SIG-M5 treated with dmso at 0.1 percent for 504 hours (cell line): ENCODE measurements around the gene CLIC1.

Source experiments
- DNase-seq: peaks from one replicate; lab custom pipeline; 2025; ENCODE audit not compliant: unreplicated experiment; lab: John Stamatoyannopoulos, UW

The CLIC1 gene

GRCh38 chr6:31739639-31740396, 3.5 kb upstream of the CLIC1 start, which contains the start of gene MSH5:
Gene MSH5, plus strand, starts transcription at chr6:31740005. Its CDS starts 462 bp downstream, at chr6:31740467.
- peak; percentile 99 for DNase-seq

- DNase-seq, result peak; percentile 98
These were observed 2.0 kb upstream of the CLIC1 start for GRCh38 chr6:31737991-31738979.

DNA sequence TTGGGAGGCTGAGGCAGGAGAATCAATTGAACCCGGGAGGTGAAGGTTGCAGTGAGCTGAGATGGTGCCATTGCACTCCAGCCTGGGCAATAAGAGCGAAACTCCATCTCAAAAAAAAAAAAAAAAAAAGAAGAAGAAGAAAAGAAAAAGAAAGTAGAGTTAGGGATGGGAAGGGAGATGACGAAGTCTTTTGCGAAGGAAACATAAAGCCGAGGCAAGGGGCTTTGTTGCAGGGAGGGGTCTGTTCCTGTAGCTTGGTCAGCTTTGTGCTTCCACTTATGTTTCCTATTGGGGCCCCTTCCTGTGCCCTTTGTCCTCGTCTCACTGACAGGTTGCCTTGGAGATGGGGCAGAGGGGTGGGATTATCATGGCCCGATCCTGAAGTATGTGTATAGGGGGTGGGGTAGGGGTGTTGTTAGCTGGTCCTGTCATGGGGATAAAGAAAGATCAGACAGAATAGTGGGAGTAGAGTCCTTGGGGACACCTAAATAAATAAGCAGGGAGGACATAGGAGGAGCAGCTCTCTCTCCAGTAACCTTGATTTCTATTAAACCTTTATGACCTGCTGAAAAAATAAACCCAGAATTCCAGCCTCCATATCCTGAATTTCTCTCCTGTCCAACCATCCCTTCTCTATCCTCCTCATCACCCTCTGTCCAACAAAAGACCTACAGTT, 1.1 kb upstream of the CLIC1 start:
- peak; percentile 83 for DNase-seq

DNA sequence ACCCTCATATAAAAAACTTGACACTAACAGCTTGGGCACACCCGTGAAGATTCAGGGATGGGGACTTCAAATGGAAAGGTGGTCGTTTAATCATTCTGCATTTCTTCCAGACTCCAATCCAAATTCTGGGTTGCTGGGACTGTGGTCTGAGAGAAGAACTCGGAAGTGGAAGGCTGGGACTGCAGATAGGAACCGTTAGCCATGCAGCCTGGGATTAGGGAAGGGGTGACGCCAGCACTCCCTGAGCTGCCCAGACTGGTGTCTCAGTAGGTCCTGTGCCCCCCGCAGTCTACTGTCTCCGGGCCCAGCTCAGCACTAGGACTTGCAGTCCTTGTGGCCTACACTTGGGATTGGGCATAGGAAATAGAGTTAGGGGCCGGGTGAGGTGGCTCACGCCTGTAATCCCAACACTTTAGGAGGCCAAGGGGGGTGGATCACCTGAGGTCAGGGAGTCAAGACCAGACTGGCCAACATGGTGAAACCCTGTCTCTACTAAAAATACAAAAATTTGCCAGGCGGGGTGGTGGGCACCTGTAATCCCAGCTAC, 511 bp upstream of the CLIC1 start:
- no peak for DNase-seq

DNA sequence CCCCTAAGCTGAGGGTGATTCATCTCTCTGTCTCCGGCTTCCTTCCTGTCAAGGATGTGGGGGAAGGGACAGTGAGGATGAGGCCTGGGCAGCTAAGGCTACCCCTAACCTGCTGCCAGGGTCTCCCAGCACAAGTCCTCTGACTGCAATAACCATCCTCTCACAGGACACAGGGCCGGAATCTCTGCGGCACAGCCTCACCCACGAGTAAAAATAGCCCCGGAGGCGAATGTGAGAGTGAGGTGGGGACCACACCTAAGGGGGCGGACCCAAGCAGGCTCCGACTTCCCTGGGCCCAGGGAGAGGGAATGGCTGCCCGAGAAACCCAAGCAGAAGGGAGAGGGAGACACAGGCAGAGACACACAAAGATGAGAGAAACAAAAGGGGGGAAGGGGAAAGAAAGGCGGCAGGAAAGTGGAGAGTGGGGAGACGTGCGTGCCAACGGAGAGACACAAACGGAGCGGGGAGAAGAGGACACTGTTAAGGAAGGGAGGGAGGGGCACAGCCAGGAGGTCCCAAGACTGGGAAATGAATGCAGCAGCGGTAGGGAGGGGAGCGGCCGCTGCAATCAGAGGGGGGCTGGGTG, 1.4 kb downstream of the CLIC1 start:
- peak; percentile 83 for DNase-seq

GRCh38 chr6:31734247-31734820, 2.0 kb downstream of the CLIC1 start:
- no peak for DNase-seq

GRCh38 chr6:31733734-31734133, 2.6 kb downstream of the CLIC1 start:
- DNase-seq, result no peak

DNA sequence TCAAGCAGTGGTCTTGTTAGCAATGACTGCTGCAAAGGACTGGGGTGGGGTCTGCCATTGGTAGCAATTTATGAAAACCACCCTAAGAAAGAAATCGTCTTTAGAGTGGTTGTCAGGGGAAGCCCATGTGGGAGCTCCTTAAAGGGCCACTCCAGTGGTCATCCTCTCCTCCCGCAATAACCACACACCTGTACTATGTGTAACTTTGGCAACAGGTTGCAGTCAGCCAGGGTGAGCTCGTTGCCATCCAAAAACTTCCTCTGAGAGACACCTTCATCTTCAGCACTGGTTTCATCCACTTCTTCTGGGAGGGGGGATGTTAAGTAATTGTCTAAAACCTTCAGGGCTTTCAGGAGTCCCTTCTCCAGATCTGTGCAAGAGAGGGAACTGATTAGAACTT, 4.3 kb downstream of the CLIC1 start:
- DNase-seq, result no peak

DNA sequence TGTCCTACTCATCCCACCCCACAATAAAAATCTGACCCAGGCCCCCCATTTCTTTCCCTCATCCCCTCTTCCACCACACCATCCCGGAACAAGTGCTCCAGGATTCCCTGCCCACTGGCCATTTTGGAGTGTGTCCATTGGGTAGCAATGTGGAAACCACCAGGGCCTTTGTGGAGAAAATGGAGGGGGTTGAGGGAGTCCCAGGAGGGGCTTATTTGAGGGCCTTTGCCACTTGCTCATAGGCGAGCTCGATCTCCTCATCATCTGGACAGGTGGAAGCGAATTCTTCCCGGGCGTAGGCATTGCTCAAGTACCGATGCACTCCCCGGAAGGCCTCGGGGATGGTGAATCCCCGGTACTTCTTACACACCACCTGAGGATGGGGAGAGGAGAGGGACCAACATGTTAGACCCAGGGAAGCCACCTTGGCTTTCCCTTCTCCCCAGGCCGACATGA, 5.7 kb downstream of the CLIC1 start:
- no peak for DNase-seq

- no peak for DNase-seq
These were observed 6.2 kb downstream of the CLIC1 start for GRCh38 chr6:31729979-31730630.

DNA sequence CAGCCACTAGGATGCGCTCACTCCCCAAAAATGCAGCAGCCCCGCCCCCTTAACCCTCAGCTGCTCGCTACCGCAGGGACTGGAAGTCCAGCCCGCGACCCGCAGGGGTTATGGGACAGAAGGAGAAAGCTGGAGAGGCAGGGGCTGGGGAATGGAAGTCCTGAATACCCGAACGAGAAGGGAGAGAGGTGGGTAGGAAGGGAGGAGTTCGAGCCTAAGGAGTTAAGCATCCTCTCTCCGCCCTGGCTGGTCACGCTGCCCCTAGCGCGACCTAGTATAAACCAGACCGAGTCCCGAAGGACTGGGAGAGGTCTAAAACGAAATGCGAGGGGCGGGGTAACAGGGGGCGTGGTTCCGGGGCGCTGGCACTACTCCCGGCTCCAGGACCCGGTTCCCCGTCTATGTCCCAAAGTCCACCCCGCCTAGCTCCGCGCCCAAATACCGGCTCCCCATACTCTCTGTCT, 6.8 kb downstream of the CLIC1 start:
- DNase-seq, result peak; percentile 38

GRCh38 chr6:31728767-31729514, 7.4 kb downstream of the CLIC1 start, which contains the start of gene DDAH2:
Gene DDAH2, minus strand, starts transcription at chr6:31729299. Its CDS starts 138 bp downstream, at chr6:31729161.
- no peak for DNase-seq

DNA sequence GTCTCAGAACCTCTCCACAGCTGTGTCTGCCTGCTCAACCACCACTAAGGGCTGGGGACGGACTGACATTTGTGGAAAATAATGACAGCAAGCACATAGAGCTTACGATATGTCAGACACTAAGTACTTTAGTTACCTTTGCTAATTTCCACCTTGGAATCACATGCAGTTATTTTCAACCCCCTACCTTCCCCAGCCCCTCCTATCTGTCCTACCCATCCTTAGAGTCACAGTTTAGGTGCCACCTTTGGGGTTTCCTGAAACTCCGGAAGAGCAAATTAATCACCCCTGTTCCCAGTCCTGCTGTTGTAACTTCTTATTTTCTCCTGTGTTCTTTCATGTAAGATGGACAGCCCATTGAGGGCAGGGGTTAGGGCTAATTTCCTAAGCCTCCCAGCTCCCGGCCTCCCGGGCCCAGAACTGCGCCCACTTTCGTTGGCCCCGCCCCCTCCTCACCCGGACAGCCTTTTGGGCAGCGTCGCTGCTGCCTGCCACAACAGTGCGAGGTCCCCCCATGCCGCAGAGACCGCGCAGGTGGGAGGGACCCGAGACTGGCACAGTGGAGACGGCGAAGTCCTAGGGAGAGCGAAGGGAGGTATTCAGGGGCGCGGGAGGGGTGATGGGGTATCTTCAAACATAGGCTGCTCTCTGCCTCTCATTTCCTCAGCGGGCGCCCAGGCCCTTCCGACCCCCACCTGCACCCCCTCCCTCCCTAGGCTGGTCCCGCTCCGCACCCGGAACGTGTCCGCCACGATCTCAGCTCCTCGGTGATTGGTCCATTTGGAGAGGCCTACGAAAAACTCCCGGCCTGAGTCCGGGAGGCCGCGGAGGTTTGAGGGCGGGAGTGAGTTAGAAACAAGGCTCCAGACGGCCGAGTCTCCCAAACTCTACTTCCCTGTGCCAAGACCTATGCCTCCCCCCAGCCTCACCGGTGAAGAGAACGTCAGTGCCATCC, 8.3 kb downstream of the CLIC1 start:
- DNase-seq, result no peak

GRCh38 chr6:31727034-31727716, 9.2 kb downstream of the CLIC1 start:
- peak; percentile 84 for DNase-seq

GRCh38 chr6:31725502-31726350, 10.6 kb downstream of the CLIC1 start:
- no peak for DNase-seq
